Astrocyte (in vitro differentiated cells and primary cell): ENCODE data around the gene ABCB8. TPM values are rescaled to one million over a fixed set of nuclear protein-coding genes. Genes with fewer than 3 reads are reported as not detected.

Experiments used
- DNase-seq: peaks from one replicate; pipeline ENCODE4 v3.0.0-alpha.2; 2010; ENCODE audit warnings: low read depth
- FAIRE-seq: peaks from 2 replicates; lab custom pipeline; 2011; peaks lifted over from hg19 to GRCh38; lab: Jason Lieb, UNC
- H2AFZ ChIP-seq: 2 replicates; pipeline ENCODE4 v1.6.0; 2012; ENCODE audit warnings: low read depth, low read length, inconsistent platforms
- H3K27ac ChIP-seq: 2 replicates; pipeline ENCODE4 v1.5.1; 2011; ENCODE audit warnings: low read depth, low read length, inconsistent platforms
- H3K27me3 ChIP-seq: 2 replicates; pipeline ENCODE4 v1.6.0; 2011; ENCODE audit warnings: low read length, inconsistent platforms; ENCODE audit not compliant: insufficient read depth
- H3K36me3 ChIP-seq: 2 replicates; pipeline ENCODE4 v1.5.1; 2011; ENCODE audit warnings: low read length, inconsistent platforms; ENCODE audit not compliant: insufficient read depth
- H3K4me1 ChIP-seq: 2 replicates; pipeline ENCODE4 v1.5.1; 2011; ENCODE audit warnings: low read length, inconsistent platforms; ENCODE audit not compliant: insufficient read depth
- H3K4me2 ChIP-seq: 2 replicates; pipeline ENCODE4 v1.6.0; 2012; ENCODE audit warnings: low read length, inconsistent platforms
- H3K4me3 ChIP-seq: 2 replicates; pipeline ENCODE4 v1.5.1; 2011; ENCODE audit warnings: low read depth, mild to moderate bottlenecking, low read length, inconsistent platforms; ENCODE audit not compliant: insufficient read depth
- H3K79me2 ChIP-seq: 2 replicates; pipeline ENCODE4 v1.6.0; 2012; ENCODE audit warnings: mild to moderate bottlenecking, low read length, inconsistent platforms; ENCODE audit not compliant: insufficient read depth
- H3K9ac ChIP-seq: 2 replicates; pipeline ENCODE4 v1.6.0; 2012; ENCODE audit warnings: mild to moderate bottlenecking, low read length, inconsistent platforms
- H3K9me3 ChIP-seq: 2 replicates; pipeline ENCODE4 v1.5.1; 2012; ENCODE audit warnings: low read depth, mild to moderate bottlenecking, low read length, inconsistent platforms; ENCODE audit not compliant: insufficient read depth
- H4K20me1 ChIP-seq: 2 replicates; pipeline ENCODE4 v1.6.0; 2012; ENCODE audit warnings: low read length, inconsistent platforms; ENCODE audit not compliant: insufficient read depth
- H3K27ac Mint-ChIP-seq: one replicate; pipeline ENCODE4 v1.8.0; 2021; ENCODE audit warnings: mild to moderate bottlenecking, mixed read lengths; ENCODE audit not compliant: unreplicated experiment
- H3K27me3 Mint-ChIP-seq: one replicate; pipeline ENCODE4 v1.8.0; 2021; ENCODE audit warnings: low read depth, mixed read lengths; ENCODE audit not compliant: unreplicated experiment
- H3K36me3 Mint-ChIP-seq: one replicate; pipeline ENCODE4 v1.8.0; 2021; ENCODE audit warnings: low read depth, mixed read lengths; ENCODE audit not compliant: unreplicated experiment
- H3K4me1 Mint-ChIP-seq: one replicate; pipeline ENCODE4 v1.8.0; 2021; ENCODE audit warnings: low read depth, mixed read lengths; ENCODE audit not compliant: unreplicated experiment
- H3K4me3 Mint-ChIP-seq: one replicate; pipeline ENCODE4 v1.8.0; 2021; ENCODE audit warnings: mild to moderate bottlenecking, moderate library complexity, mixed read lengths; ENCODE audit not compliant: unreplicated experiment
- H3K9me3 Mint-ChIP-seq: one replicate; pipeline ENCODE4 v1.8.0; 2021; ENCODE audit warnings: mild to moderate bottlenecking, mixed read lengths; ENCODE audit not compliant: unreplicated experiment
- EZH2 ChIP-seq: IDR thresholded peaks from 2 replicates; pipeline ENCODE4 v1.6.1; 2012; ENCODE audit warnings: mild to moderate bottlenecking, low read length, inconsistent platforms; ENCODE audit not compliant: insufficient read depth
- total RNA-seq: library from RNA; stranded (reverse); gene quantifications from 2 replicates; pipeline ENCODE4 v1.2.1, GENCODE V29; 2021
- TF ChIP-seq, protein P1 (sequence below): IDR thresholded peaks from 2 replicates; pipeline ENCODE4 v1.5.1; 2011; ENCODE audit warnings: low read depth, mild to moderate bottlenecking, inconsistent platforms, low read length, moderate library complexity; ENCODE audit not compliant: insufficient read depth

Gene ABCB8
- total RNA-seq, 1 donor from 2014 or later = 53.3 TPM

GRCh38 chr7:151003572-151003971 lies 24.7 kb upstream of the ABCB8 start:
- H3K4me3 Mint-ChIP-seq = no peak overlapping the region
- H3K27me3 ChIP-seq = peaks cover 4% of the 10 kb centered on the region
- no peaks in the 10 kb centered on the region for H4K20me1 ChIP-seq
- H3K9me3 ChIP-seq = no peaks in the 10 kb centered on the region
- H3K4me1 ChIP-seq = no peaks in the 10 kb centered on the region
- TF ChIP-seq, protein P1, sequence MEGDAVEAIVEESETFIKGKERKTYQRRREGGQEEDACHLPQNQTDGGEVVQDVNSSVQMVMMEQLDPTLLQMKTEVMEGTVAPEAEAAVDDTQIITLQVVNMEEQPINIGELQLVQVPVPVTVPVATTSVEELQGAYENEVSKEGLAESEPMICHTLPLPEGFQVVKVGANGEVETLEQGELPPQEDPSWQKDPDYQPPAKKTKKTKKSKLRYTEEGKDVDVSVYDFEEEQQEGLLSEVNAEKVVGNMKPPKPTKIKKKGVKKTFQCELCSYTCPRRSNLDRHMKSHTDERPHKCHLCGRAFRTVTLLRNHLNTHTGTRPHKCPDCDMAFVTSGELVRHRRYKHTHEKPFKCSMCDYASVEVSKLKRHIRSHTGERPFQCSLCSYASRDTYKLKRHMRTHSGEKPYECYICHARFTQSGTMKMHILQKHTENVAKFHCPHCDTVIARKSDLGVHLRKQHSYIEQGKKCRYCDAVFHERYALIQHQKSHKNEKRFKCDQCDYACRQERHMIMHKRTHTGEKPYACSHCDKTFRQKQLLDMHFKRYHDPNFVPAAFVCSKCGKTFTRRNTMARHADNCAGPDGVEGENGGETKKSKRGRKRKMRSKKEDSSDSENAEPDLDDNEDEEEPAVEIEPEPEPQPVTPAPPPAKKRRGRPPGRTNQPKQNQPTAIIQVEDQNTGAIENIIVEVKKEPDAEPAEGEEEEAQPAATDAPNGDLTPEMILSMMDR = no peak
- TF ChIP-seq EZH2 = no peak
- no peak overlapping the region for H3K4me3 ChIP-seq
- no peak overlapping the region for H3K27ac Mint-ChIP-seq
- no peak overlapping the region for H3K4me2 ChIP-seq
- H3K36me3 Mint-ChIP-seq = no peaks in the 10 kb centered on the region
- no peak overlapping the region for H3K9ac ChIP-seq
- H3K27ac ChIP-seq = no peak overlapping the region
- no peak for DNase-seq
- peaks cover 33% of the 10 kb centered on the region for H3K27me3 Mint-ChIP-seq
- FAIRE-seq = no peak
- no peaks in the 10 kb centered on the region for H3K4me1 Mint-ChIP-seq
- H3K36me3 ChIP-seq = no peaks in the 10 kb centered on the region
- no peaks in the 10 kb centered on the region for H3K9me3 Mint-ChIP-seq
- no peak overlapping the region for H2AFZ ChIP-seq
- no peaks in the 10 kb centered on the region for H3K79me2 ChIP-seq

DNA sequence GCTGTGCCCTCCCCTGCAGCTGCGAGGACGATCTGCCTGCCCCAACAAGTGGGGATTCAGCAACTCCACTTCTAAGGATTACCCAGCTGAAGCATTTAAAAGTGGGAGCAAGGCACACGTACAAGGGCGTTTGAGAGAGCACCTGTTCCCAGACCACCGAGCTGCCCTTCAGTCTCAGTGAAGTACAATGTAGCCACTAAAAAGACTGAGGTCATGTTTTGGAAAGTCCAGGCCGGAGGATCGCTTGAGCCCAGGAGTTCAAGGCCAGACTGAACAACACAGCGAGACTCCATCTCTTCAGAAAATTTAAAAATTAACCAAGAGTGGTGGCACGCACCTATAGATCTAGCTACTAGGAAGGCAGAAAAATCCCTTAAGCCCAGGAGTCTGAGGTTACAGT lies 22.7 kb upstream of the ABCB8 start:
- no peak overlapping the region for H3K4me2 ChIP-seq
- H3K9me3 ChIP-seq = no peaks in the 10 kb centered on the region
- peaks cover 2% of the 10 kb centered on the region for H3K4me1 ChIP-seq
- DNase-seq (no peak), FAIRE-seq (no peak)
- H3K4me3 ChIP-seq = no peak overlapping the region
- Mint-ChIP-seq H3K4me1 (peaks cover 4% of the 10 kb centered on the region), H3K27me3 (peaks cover 33% of the 10 kb centered on the region), H3K9me3 (no peaks in the 10 kb centered on the region), H3K36me3 (no peaks in the 10 kb centered on the region), H3K4me3 (no peak overlapping the region), H3K27ac (no peak overlapping the region)
- no peaks in the 10 kb centered on the region for H4K20me1 ChIP-seq
- H2AFZ ChIP-seq = no peak overlapping the region
- no peaks in the 10 kb centered on the region for H3K79me2 ChIP-seq
- H3K27me3 ChIP-seq = peaks cover 4% of the 10 kb centered on the region
- TF ChIP-seq, protein P1 = no peak
- TF ChIP-seq EZH2 = no peak
- H3K27ac ChIP-seq = no peak overlapping the region
- H3K36me3 ChIP-seq = no peaks in the 10 kb centered on the region
- H3K9ac ChIP-seq = no peak overlapping the region

GRCh38 chr7:151006590-151007300 lies 21.5 kb upstream of the ABCB8 start:
- H3K9me3 ChIP-seq = no peaks in the 10 kb centered on the region
- no peak overlapping the region for H3K27ac Mint-ChIP-seq
- peaks cover 8% of the 10 kb centered on the region for H3K4me1 Mint-ChIP-seq
- no peak overlapping the region for H3K4me2 ChIP-seq
- no peaks in the 10 kb centered on the region for H3K9me3 Mint-ChIP-seq
- H3K27ac ChIP-seq = no peak overlapping the region
- H3K36me3 ChIP-seq = no peaks in the 10 kb centered on the region
- H3K9ac ChIP-seq = no peak overlapping the region
- peaks cover 5% of the 10 kb centered on the region for H3K4me1 ChIP-seq
- H3K79me2 ChIP-seq = no peaks in the 10 kb centered on the region
- H3K27me3 Mint-ChIP-seq = peaks cover 32% of the 10 kb centered on the region
- H3K36me3 Mint-ChIP-seq = no peaks in the 10 kb centered on the region
- H3K4me3 ChIP-seq = no peak overlapping the region
- H4K20me1 ChIP-seq = no peaks in the 10 kb centered on the region
- H3K4me3 Mint-ChIP-seq = no peak overlapping the region
- FAIRE-seq (no peak), DNase-seq (no peak)
- H2AFZ ChIP-seq = no peak overlapping the region
- no peak for TF ChIP-seq EZH2
- TF ChIP-seq, protein P1 = no peak
- peaks cover 4% of the 10 kb centered on the region for H3K27me3 ChIP-seq
